GM21529 (cell line): ENCODE data around the gene IP6K1.
"Not testable (repeated sequence)": the region's sequence is repeated elsewhere in the genome, so short reads cannot be mapped to it uniquely, and the experiment has no call there.

ENCODE experiments used
- ATAC-seq: cut with Tn5 transposase; IDR thresholded peaks from one replicate; pipeline ENCODE4 v1.9.1; 2021; ENCODE audit not compliant: unreplicated experiment

The IP6K1 gene

GRCh38 chr3:49769286-49769915 lies 16.9 kb downstream of the IP6K1 start:
- ATAC-seq, result no peak

GRCh38 chr3:49763981-49764380 lies 22.4 kb downstream of the IP6K1 start:
- ATAC-seq, result no peak

GRCh38 chr3:49761661-49762060 lies 24.7 kb downstream of the IP6K1 start:
- ATAC-seq, result no peak

DNA sequence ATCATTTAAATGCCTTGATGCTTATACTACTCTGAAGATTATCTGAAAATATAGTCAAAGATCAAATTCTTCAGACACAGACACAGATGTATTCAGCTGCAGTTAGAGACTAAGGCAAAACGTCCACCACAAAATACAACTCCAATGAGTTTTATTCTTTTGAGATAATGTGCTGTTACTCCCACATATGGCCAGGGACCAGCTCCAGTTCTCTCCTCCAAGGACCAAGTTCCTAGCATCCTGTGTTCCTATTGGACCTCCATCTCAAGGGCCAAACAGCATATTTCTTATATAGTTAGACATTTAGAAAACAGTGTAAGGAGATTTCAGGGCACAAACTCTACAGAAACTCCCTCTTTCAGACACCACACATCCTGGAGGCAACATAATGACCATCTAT lies 27.1 kb downstream of the IP6K1 start:
- ATAC-seq, result no peak

GRCh38 chr3:49757197-49757596 lies 29.1 kb downstream of the IP6K1 start:
- ATAC-seq, result no peak

GRCh38 chr3:49756036-49756435 lies 30.3 kb downstream of the IP6K1 start:
- no peak for ATAC-seq

DNA sequence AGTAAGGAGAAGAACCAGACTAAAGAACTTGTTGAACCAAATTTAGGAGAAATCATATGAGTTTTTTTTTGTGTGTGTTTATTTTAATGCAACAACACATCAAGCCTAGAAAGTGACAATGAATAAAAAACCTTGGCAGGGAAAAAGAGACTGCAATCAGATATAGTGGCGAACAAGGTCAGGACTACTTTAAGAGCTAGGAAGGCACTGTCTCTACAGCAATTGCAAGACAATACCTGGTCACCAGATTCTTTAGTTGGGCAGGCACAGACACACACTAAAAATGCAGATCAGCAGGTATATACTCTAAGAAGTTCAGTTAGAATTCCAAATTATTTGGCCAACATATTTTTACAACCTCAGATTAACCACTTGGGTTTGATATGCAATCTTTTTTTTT lies 31.8 kb downstream of the IP6K1 start:
- no peak for ATAC-seq

DNA sequence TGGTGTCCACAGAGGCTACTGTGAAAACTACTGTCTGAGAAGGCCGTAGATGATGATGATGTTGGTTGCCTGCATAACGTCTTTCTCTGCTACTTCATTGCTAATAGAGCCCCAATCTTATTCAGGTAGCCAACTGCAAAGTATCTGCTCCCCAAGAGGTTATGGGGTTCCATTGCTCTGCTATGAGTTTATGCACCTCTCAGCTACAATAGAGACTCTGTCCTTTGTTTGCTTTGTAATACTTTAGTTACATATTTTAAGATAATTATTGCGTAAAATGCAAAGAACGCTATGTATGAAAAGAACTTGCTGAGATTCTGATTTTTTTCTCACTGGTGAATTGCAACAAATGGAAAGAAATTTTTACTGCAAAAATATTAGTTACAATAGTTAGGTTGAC lies 34.8 kb downstream of the IP6K1 start:
- ATAC-seq, result no peak

DNA sequence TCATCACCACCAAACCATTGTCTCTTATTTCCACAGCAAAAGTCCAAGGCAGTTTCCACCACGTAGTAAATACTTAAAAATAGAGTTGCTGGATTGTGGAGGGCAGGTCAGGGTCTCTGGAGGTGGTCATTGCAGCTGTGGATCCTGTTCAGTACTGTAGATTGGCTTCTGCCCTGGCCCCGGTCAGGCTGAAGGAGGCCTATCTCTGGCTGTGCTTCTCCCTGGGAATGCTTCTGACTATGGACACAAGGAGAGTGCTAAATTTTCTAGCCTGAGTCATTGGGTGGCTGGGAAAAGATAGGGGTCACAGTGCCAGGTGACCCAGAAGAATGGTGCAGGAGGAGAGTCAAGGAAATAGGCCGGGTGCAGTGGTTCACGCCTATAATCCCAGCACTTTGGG lies 36.3 kb downstream of the IP6K1 start:
- ATAC-seq, result no peak

DNA sequence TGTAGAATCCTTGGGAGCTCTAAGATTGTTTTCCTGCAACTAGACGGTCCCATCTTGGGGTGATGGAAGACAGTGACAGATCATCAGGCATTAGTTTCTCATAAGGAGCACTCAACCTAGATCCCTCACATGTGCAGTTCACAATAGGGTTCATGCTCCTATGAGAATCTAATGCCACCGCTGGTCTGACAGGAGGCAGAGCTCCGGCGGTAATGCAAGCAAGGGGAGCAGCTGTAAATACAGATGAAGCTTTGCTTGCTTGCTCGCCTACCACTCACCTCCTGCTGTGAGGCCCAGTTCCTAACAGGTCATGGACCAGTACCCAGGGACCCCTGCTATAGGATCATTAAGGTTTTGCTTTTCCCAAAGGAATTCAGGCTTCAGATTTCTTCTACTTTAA lies 37.5 kb downstream of the IP6K1 start:
- ATAC-seq, result not testable (repeated sequence)

GRCh38 chr3:49747792-49748480 lies 38.4 kb downstream of the IP6K1 start:
- no peak for ATAC-seq

- no peak for ATAC-seq
Measured at GRCh38 chr3:49745986-49746385, 40.4 kb downstream of the IP6K1 start.

DNA sequence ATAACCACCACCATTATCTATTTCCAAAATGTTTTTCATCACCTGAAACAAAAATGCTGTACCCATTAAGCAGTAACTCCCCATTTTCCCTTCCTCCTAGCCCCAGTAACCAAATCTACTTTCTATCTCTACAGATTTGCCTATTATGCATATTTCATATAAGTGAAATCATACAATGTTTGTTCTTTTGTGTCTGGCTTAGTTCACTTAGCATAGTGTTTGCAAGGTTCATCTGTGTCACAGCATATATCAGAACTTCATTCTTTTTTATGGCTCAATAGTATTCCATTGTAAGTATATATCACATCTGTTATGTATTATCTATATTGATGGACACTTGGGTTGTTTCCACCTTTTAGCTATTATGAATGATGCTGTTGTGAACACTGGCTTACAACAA lies 45.9 kb downstream of the IP6K1 start:
- ATAC-seq, result no peak

DNA sequence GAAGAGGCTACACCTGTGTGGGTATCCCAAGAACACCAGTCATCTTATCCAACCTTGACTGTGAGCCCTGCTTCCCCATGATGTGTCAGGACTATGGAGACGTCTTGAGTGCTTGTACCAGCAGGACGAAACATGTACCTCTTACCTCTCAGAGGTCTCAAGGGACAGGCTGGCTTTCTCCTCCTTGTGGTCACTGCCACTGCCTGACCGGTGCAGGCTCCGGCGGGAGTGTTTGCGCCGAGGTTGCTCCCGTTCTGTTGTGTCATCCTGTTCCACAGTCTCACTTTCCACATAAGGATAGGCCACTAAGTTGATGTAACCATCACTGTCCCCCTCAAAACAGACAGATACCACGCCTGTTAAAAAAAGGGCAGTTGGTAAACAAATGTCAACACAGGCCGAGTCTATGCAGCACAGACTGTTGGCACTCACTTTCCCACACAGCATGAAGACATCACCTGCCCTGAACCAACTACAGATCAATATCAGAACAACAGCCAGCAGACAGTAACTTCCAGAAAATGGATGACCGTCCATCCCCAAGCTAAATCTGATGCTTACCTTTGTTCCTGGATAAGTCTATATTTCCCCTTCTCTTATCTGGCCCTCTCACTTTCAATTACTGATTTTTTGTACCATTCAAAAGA lies 48.2 kb downstream of the IP6K1 start:
- no peak for ATAC-seq

GRCh38 chr3:49734752-49735151 lies 51.6 kb downstream of the IP6K1 start:
- ATAC-seq, result no peak

DNA sequence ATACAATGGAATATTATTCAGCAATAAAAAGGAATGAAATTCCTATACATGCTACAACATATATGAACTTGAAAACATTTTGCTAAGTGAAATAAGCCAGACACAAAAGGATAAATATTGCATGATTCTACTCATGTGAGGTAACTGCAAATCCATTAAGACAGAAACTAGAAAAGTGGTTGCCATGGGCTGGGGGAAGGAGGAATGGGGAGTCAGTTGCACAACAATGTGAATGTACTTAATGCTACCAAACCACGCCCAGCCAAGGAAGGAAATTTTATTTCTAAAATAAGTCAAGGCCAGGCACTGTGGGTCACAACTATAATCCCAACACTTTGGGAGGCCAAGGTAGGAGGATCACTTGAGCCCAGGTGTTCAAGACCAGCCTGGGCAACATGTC lies 52.8 kb downstream of the IP6K1 start:
- ATAC-seq, result no peak

GRCh38 chr3:49732597-49732996 lies 53.7 kb downstream of the IP6K1 start:
- ATAC-seq, result no peak

DNA sequence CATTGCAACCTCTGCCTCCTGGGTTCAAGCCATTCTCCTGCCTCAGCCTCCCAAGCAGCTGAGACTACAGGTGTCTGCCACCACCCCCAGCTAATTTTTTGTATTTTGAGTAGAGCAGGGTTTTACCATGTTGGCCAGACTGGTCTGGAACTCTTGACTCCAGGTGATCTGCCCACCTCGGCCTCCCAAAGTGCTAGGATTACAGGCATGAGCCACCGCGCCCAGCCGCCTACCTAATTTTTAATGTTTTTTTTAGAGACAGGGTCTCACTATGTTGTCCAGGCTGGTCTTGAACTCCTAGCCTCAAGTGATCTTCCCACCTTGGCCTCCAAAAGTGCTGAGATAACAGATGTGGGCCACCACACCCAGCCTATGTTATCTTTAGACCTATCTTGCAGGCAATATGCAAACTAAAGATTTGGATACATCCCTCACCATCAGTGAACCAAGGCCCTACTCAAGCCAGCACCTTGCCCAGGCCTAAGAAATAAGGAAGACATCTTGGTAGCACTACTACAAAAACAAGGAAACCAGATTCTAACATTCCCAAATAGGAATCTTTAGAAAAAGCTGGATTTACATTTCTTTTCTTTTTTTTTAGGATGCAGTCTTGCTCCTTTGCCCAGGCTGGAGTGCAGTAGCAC lies 56.3 kb downstream of the IP6K1 start:
- ATAC-seq, result no peak

- no peak for ATAC-seq
Measured at GRCh38 chr3:49727924-49728361, 58.4 kb downstream of the IP6K1 start.

DNA sequence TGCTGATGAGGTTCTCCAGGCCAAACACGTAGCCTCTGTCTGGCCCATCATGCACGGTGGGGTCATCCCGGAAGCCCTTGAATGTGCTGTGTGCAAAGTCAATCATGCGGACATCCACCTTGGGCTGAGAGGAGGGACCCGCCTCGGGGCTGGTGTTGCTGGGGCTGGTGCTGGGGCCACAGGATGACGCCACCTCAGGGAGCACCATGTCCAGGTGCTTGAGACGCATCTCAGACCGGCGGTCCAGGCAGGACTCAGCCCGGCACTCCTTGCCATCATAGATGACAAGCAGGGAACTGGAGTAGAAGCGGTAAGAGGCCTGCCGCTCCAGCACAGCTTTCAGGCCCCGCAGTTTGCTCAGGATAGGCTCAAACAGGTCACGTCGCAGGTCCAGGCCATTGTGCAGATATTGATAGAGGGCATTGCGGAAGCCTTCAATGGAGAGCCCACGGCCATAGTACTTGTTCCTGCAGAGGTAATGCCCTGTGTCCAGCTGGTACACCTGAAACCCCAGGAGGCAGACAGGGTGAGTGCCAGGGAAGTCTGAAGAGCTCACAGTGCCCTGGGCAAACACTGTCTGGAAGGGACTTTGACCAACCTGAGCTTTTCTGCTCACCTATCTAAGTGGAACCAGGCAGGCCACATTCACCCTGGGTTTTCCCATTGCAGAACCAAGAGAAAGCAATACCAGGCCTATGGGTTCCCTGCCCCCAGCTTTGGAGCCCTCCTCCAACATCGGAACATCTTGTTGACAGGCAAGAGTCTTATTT lies 59.0 kb downstream of the IP6K1 start:
- ATAC-seq, result no peak
